Rectal smooth muscle tissue (tissue), 1 donor: ENCODE measurements around the gene ALOX5AP.

ENCODE experiments used
- H3K27ac ChIP-seq: one replicate; pipeline ENCODE4 v1.7.0; 2013; ENCODE audit warnings: low read depth, low read length, inconsistent platforms
- H3K27me3 ChIP-seq: one replicate; pipeline ENCODE4 v1.7.0; 2013; ENCODE audit warnings: low read length; ENCODE audit not compliant: control insufficient read depth, insufficient read depth
- H3K36me3 ChIP-seq: one replicate; pipeline ENCODE4 v1.7.0; 2013; ENCODE audit warnings: low read length; ENCODE audit not compliant: control insufficient read depth, insufficient read depth
- H3K4me1 ChIP-seq: one replicate; pipeline ENCODE4 v1.7.0; 2013; ENCODE audit warnings: low read length; ENCODE audit not compliant: control insufficient read depth, insufficient read depth
- H3K4me3 ChIP-seq: one replicate; pipeline ENCODE4 v1.7.0; 2013; ENCODE audit warnings: low read length
- H3K9ac ChIP-seq: one replicate; pipeline ENCODE4 v1.7.0; 2013; ENCODE audit warnings: low read length

The ALOX5AP gene

GRCh38 chr13:30734439-30734838 is 904 bp upstream of the ALOX5AP start:
- H3K4me3 ChIP-seq: no peak overlapping the region
- no peaks in the 10 kb centered on the region for H3K36me3 ChIP-seq
- H3K27ac ChIP-seq: no peak overlapping the region
- H3K4me1 ChIP-seq: no peaks in the 10 kb centered on the region
- H3K9ac ChIP-seq: no peak overlapping the region
- H3K27me3 ChIP-seq: no peaks in the 10 kb centered on the region

- no peaks in the 10 kb centered on the region for H3K4me1 ChIP-seq
- H3K9ac ChIP-seq: no peak overlapping the region
- H3K4me3 ChIP-seq: no peak overlapping the region
- H3K27ac ChIP-seq: no peak overlapping the region
- no peaks in the 10 kb centered on the region for H3K36me3 ChIP-seq
- no peaks in the 10 kb centered on the region for H3K27me3 ChIP-seq
Observed at GRCh38 chr13:30735872-30736175, 481 bp downstream of the ALOX5AP start.

- Histone ChIP-seq H3K4me3 (no peak overlapping the region), H3K36me3 (no peaks in the 10 kb centered on the region), H3K27me3 (no peaks in the 10 kb centered on the region), H3K27ac (no peak overlapping the region), H3K9ac (no peak overlapping the region), H3K4me1 (no peaks in the 10 kb centered on the region)
Observed at GRCh38 chr13:30736461-30737320, 1.3 kb downstream of the ALOX5AP start.

GRCh38 chr13:30737511-30738337 is 2.4 kb downstream of the ALOX5AP start:
- H3K4me1 ChIP-seq: no peaks in the 10 kb centered on the region
- no peaks in the 10 kb centered on the region for H3K36me3 ChIP-seq
- H3K9ac ChIP-seq: no peak overlapping the region
- no peaks in the 10 kb centered on the region for H3K27me3 ChIP-seq
- H3K27ac ChIP-seq: no peak overlapping the region
- no peak overlapping the region for H3K4me3 ChIP-seq

DNA sequence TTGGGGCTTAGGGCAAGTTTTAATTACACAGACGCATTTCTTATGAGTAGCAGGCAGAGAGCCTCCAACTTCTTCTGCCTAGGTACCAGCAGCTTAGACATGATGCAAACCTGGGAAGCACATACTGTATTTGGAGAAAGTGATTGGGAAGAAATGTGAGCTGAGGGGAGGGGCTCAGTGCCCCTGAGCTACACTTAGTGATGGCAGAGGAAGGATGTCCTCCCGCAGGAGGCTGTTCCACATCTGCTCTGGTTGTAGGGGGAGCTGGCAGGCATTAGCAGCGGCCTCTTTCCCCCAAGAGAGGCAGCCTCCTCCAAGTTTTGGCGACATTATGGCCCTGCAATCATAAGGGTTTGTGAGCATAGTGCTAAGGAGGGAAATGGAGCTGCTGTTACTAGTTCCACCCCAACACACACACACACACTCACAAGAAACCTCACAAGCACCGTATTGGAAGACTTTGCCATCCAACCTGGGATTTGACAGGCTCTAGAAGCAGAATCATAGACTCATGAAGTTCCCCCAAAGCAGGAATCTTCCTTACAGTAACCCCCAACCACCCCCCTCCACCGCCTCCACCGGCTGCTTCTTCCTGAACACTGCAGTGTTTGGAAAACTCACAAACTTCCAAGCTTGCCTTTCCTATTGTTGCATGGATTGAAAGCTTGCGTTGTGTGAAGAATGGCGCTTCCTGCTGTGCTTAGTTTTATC is 3.3 kb downstream of the ALOX5AP start:
- H3K36me3 ChIP-seq: no peaks in the 10 kb centered on the region
- H3K27me3 ChIP-seq: no peaks in the 10 kb centered on the region
- peak overlapping the region; percentile 11 for H3K4me3 ChIP-seq
- no peak overlapping the region for H3K27ac ChIP-seq
- H3K4me1 ChIP-seq: peaks cover 8% of the 10 kb centered on the region
- H3K9ac ChIP-seq: no peak overlapping the region

DNA sequence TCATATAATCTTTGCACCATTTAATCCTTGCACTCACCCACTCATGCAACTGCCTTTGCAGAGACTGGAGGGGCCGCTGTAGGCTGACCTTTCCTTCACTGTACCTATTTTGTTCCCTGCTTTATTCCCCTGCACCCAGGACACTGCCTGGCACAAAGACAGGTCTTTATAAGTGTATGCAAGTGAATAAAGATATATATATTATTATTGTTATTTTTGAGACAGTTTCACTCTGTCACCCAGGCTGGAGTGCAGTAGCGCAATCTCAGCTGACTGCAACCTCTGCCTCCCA is 3.8 kb downstream of the ALOX5AP start:
- Histone ChIP-seq H3K4me3 (no peak overlapping the region), H3K27me3 (no peaks in the 10 kb centered on the region), H3K27ac (no peak overlapping the region), H3K9ac (no peak overlapping the region), H3K4me1 (peaks cover 8% of the 10 kb centered on the region), H3K36me3 (no peaks in the 10 kb centered on the region)

- Histone ChIP-seq H3K4me1 (peaks cover 8% of the 10 kb centered on the region), H3K27ac (no peak overlapping the region), H3K27me3 (no peaks in the 10 kb centered on the region), H3K9ac (no peak overlapping the region), H3K4me3 (no peak overlapping the region), H3K36me3 (no peaks in the 10 kb centered on the region)
Observed at GRCh38 chr13:30739761-30740642, 4.7 kb downstream of the ALOX5AP start.

DNA sequence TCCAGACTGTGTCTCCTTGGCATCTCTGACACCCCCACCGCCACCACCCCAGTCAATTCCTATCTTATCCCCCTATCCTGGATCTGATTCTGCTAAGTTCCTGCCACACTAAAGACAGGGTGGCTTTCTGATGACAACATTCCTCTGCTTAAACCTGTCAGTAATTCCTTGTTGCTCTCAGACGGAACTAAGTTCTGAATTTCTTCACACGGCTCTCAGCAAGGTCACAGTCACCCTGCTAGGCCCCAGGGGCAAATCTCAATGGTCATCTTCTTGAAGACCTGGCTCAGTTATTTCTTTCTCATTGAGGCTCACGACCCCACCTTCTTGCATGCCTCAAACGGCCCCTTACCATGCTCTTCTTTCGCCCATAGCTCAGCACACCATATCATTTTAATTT is 7.6 kb downstream of the ALOX5AP start:
- Histone ChIP-seq H3K27ac (no peak overlapping the region), H3K27me3 (no peaks in the 10 kb centered on the region), H3K36me3 (no peaks in the 10 kb centered on the region), H3K4me3 (no peak overlapping the region), H3K9ac (no peak overlapping the region), H3K4me1 (peaks cover 8% of the 10 kb centered on the region)

GRCh38 chr13:30743319-30744055 is 8.1 kb downstream of the ALOX5AP start:
- Histone ChIP-seq H3K4me3 (no peak overlapping the region), H3K36me3 (no peaks in the 10 kb centered on the region), H3K27me3 (no peaks in the 10 kb centered on the region), H3K27ac (peak overlapping the region; percentile 40), H3K9ac (no peak overlapping the region), H3K4me1 (peaks cover 8% of the 10 kb centered on the region)

- Histone ChIP-seq H3K9ac (no peak overlapping the region), H3K27me3 (no peaks in the 10 kb centered on the region), H3K27ac (peak overlapping the region; percentile 40), H3K36me3 (no peaks in the 10 kb centered on the region), H3K4me3 (no peak overlapping the region), H3K4me1 (peaks cover 8% of the 10 kb centered on the region)
Observed at GRCh38 chr13:30744056-30744680, 8.8 kb downstream of the ALOX5AP start.

GRCh38 chr13:30744681-30745077 is 9.3 kb downstream of the ALOX5AP start:
- no peak overlapping the region for H3K9ac ChIP-seq
- no peaks in the 10 kb centered on the region for H3K36me3 ChIP-seq
- H3K27ac ChIP-seq: no peak overlapping the region
- H3K4me3 ChIP-seq: no peak overlapping the region
- no peaks in the 10 kb centered on the region for H3K27me3 ChIP-seq
- H3K4me1 ChIP-seq: peaks cover 8% of the 10 kb centered on the region
